Breast epithelium (tissue), 4 donors: ENCODE data around the gene KIAA1217. TPM values are rescaled to one million over a fixed set of nuclear protein-coding genes. Genes with fewer than 3 reads are reported as not detected.
A peak's percentile ranks its signal among the peaks of the same experiment; 100 is the strongest.

ENCODE experiments used
- DNase-seq, 2 donors: peaks; one replicate each; pipeline ENCODE4 v3.0.0-alpha.2; 2019; ENCODE audit warnings: low spot score in 2 of 2
- H3K27ac ChIP-seq, 2 donors: fragments of 200-600 bp; sonication (generic) in 1 of 2; one replicate each; pipeline ENCODE4 v1.5.1; 2016 to 2019; ENCODE audit warnings: mild to moderate bottlenecking in 1 of 2
- H3K27me3 ChIP-seq, 2 donors: fragments of 200-600 bp; sonication (generic) in 1 of 2; one replicate each; pipeline versions ENCODE4 v1.5.1 to v1.6.0; 2017 to 2019; ENCODE audit warnings: control low read depth in 1 of 2, mild to moderate bottlenecking in 1 of 2
- H3K36me3 ChIP-seq: fragments of 200-600 bp; one replicate; pipeline ENCODE4 v1.5.1; 2019
- H3K4me1 ChIP-seq, 2 donors: fragments of 200-600 bp; sonication (generic); one replicate each; pipeline ENCODE4 v1.5.1; 2016 to 2019; ENCODE audit warnings: control low read depth in 1 of 2
- H3K4me3 ChIP-seq, 3 donors: fragments of 200-600 bp; sonication (generic); 1 replicate in 2 of 3; 2 replicates in 1 of 3; pipeline ENCODE4 v1.5.1; 2016 to 2019; ENCODE audit warnings: mild to moderate bottlenecking in 3 of 3, moderate library complexity in 2 of 3
- H3K9me3 ChIP-seq, 2 donors: fragments of 200-600 bp; sonication (generic) in 1 of 2; one replicate each; pipeline ENCODE4 v1.5.1; 2016 to 2019; ENCODE audit warnings: control low read depth in 1 of 2
- CTCF ChIP-seq, 3 donors: fragments of 450-650 bp; IDR thresholded peaks; one replicate each; pipeline ENCODE4 v1.5.1; 2016 to 2017; ENCODE audit warnings: antibody characterized with exemption in 3 of 3, mild to moderate bottlenecking in 3 of 3, moderate library complexity in 3 of 3
- POLR2A ChIP-seq: fragments of 450-650 bp; IDR thresholded peaks from one replicate; pipeline ENCODE4 v1.6.1; 2016; ENCODE audit warnings: antibody characterized with exemption, mild to moderate bottlenecking, moderate library complexity
- POLR2AphosphoS5 ChIP-seq, 3 donors: sonication (generic); formaldehyde crosslinking; IDR thresholded peaks; one replicate each; pipeline ENCODE4 v1.6.1; 2017; ENCODE audit warnings: antibody characterized with exemption in 3 of 3
- intact Hi-C: fragments of 100-400 bp; cut with DNase I; formaldehyde crosslinking; loops from one replicate; pipeline ENCODE4 v1.15.1; 2023; ENCODE audit warnings: low total_unique reads
- total RNA-seq, 3 donors: library from RNA; depleted of rRNA; stranded (reverse); fragments of >200 nt; gene quantifications; one replicate each; pipeline ENCODE4 v1.1.0, GENCODE V29; 2016

Gene KIAA1217
- total RNA-seq, 3 donors from 2014 or later: 19.7 to 154 (median 83.6) TPM

GRCh38 chr10:24247841-24248240, 38.9 kb downstream of the KIAA1217 start:
- DNase-seq: no peak

GRCh38 chr10:24249829-24250415, 41.0 kb downstream of the KIAA1217 start:
- peaks cover 2 to 19% of the 10 kb centered on the region in 2 donors for H3K4me1 ChIP-seq
- no peaks in the 10 kb centered on the region for H3K36me3 ChIP-seq
- H3K27me3 ChIP-seq: no peaks in the 10 kb centered on the region
- H3K27ac ChIP-seq: peak overlapping the region; percentile 41 to 94
- DNase-seq: peak in 1 of 2 donors; percentile 63
- intact Hi-C loops: no loop called here
- H3K9me3 ChIP-seq: no peaks in the 10 kb centered on the region
- TF ChIP-seq POLR2A: no peak
- no peak for TF ChIP-seq POLR2AphosphoS5 (IDR thresholded peaks at IDR 0.05)
- no peak for TF ChIP-seq CTCF (IDR thresholded peaks at IDR 0.05)
- no peak overlapping the region for H3K4me3 ChIP-seq

More at GRCh38 chr10:24247841-24248240, 38.9 kb downstream of the KIAA1217 start:
- Histone ChIP-seq H3K9me3 (no peaks in the 10 kb centered on the region), H3K27ac (no peak overlapping the region), H3K36me3 (no peaks in the 10 kb centered on the region), H3K4me3 (no peak overlapping the region), H3K4me1 (peaks cover 0 to 8% of the 10 kb centered on the region in 2 donors), H3K27me3 (no peaks in the 10 kb centered on the region)
- intact Hi-C loops: no loop called here
- TF ChIP-seq CTCF (IDR thresholded peaks at IDR 0.05): no peak
- TF ChIP-seq POLR2AphosphoS5 (IDR thresholded peaks at IDR 0.05): no peak
- TF ChIP-seq POLR2A: no peak

- intact Hi-C loops: no loop called here
- Histone ChIP-seq H3K4me3 (no peak overlapping the region), H3K36me3 (no peaks in the 10 kb centered on the region), H3K27me3 (no peaks in the 10 kb centered on the region), H3K9me3 (no peaks in the 10 kb centered on the region), H3K4me1 (peaks cover 11 to 25% of the 10 kb centered on the region in 2 donors), H3K27ac (peak overlapping the region; percentile 84 to 94)
- no peak for DNase-seq
- TF ChIP-seq CTCF (IDR thresholded peaks at IDR 0.05) (no peak), POLR2A (no peak), POLR2AphosphoS5 (IDR thresholded peaks at IDR 0.05) (peak in 1 of 3 donors; percentile 23)
These were observed 42.6 kb downstream of the KIAA1217 start for GRCh38 chr10:24251547-24251946.

- no peaks in the 10 kb centered on the region for H3K36me3 ChIP-seq
- DNase-seq: no peak
- intact Hi-C loops: no loop called here
- TF ChIP-seq POLR2A (no peak), CTCF (IDR thresholded peaks at IDR 0.05) (no peak), POLR2AphosphoS5 (IDR thresholded peaks at IDR 0.05) (no peak)
- H3K27me3 ChIP-seq: no peaks in the 10 kb centered on the region
- no peak overlapping the region for H3K4me3 ChIP-seq
- H3K27ac ChIP-seq: peak overlapping the region; percentile 94 to 97
- H3K4me1 ChIP-seq: peaks cover 11 to 26% of the 10 kb centered on the region in 2 donors
- H3K9me3 ChIP-seq: no peaks in the 10 kb centered on the region
These were observed 45.2 kb downstream of the KIAA1217 start for GRCh38 chr10:24254180-24254579.

- no peaks in the 10 kb centered on the region for H3K9me3 ChIP-seq
- intact Hi-C loops: no loop called here
- H3K27ac ChIP-seq: peak overlapping the region; percentile 94 to 97
- no peak for DNase-seq
- H3K4me3 ChIP-seq: peak overlapping the region in 2 of 3 donors; percentile 39 to 60
- peaks cover 11 to 30% of the 10 kb centered on the region in 2 donors for H3K4me1 ChIP-seq
- TF ChIP-seq POLR2A (peak; percentile 27), CTCF (IDR thresholded peaks at IDR 0.05) (no peak)
- H3K36me3 ChIP-seq: no peaks in the 10 kb centered on the region
- no peaks in the 10 kb centered on the region for H3K27me3 ChIP-seq
These were observed 46.4 kb downstream of the KIAA1217 start for GRCh38 chr10:24255115-24255880.
